ENCODE results near the gene DNAH10. TPM values are rescaled to one million over a fixed set of nuclear protein-coding genes. Genes with fewer than 3 reads are reported as not detected.

DNAH10 gene
- total RNA-seq, 1 experiment from 2014 or later, result 0.09 TPM

- peaks cover 9% of the 10 kb centered on the region for H3K27me3 Mint-ChIP-seq (ENCODE audit: low read depth)
- H3K4me1 Mint-ChIP-seq, result no peaks in the 10 kb centered on the region
- TF ChIP-seq, protein P1, sequence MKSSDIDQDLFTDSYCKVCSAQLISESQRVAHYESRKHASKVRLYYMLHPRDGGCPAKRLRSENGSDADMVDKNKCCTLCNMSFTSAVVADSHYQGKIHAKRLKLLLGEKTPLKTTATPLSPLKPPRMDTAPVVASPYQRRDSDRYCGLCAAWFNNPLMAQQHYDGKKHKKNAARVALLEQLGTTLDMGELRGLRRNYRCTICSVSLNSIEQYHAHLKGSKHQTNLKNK (CRISPR knock-in tag; IDR thresholded peaks at IDR 0.05), result no peak
- TF ChIP-seq, protein P2, sequence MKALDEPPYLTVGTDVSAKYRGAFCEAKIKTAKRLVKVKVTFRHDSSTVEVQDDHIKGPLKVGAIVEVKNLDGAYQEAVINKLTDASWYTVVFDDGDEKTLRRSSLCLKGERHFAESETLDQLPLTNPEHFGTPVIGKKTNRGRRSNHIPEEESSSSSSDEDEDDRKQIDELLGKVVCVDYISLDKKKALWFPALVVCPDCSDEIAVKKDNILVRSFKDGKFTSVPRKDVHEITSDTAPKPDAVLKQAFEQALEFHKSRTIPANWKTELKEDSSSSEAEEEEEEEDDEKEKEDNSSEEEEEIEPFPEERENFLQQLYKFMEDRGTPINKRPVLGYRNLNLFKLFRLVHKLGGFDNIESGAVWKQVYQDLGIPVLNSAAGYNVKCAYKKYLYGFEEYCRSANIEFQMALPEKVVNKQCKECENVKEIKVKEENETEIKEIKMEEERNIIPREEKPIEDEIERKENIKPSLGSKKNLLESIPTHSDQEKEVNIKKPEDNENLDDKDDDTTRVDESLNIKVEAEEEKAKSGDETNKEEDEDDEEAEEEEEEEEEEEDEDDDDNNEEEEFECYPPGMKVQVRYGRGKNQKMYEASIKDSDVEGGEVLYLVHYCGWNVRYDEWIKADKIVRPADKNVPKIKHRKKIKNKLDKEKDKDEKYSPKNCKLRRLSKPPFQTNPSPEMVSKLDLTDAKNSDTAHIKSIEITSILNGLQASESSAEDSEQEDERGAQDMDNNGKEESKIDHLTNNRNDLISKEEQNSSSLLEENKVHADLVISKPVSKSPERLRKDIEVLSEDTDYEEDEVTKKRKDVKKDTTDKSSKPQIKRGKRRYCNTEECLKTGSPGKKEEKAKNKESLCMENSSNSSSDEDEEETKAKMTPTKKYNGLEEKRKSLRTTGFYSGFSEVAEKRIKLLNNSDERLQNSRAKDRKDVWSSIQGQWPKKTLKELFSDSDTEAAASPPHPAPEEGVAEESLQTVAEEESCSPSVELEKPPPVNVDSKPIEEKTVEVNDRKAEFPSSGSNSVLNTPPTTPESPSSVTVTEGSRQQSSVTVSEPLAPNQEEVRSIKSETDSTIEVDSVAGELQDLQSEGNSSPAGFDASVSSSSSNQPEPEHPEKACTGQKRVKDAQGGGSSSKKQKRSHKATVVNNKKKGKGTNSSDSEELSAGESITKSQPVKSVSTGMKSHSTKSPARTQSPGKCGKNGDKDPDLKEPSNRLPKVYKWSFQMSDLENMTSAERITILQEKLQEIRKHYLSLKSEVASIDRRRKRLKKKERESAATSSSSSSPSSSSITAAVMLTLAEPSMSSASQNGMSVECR (CRISPR knock-in tag; IDR thresholded peaks at IDR 0.05; ENCODE audit: borderline replicate concordance), result no peak
- TF ChIP-seq, protein P3, sequence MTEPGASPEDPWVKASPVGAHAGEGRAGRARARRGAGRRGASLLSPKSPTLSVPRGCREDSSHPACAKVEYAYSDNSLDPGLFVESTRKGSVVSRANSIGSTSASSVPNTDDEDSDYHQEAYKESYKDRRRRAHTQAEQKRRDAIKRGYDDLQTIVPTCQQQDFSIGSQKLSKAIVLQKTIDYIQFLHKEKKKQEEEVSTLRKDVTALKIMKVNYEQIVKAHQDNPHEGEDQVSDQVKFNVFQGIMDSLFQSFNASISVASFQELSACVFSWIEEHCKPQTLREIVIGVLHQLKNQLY (CRISPR knock-in tag; IDR thresholded peaks at IDR 0.05), result no peak
- TF ChIP-seq, protein P4, sequence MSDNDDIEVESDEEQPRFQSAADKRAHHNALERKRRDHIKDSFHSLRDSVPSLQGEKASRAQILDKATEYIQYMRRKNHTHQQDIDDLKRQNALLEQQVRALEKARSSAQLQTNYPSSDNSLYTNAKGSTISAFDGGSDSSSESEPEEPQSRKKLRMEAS (CRISPR knock-in tag; IDR thresholded peaks at IDR 0.05), result no peak
- no peak for TF ChIP-seq ZNF423 (CRISPR knock-in tag; IDR thresholded peaks at IDR 0.05)
- no peak for TF ChIP-seq GRHL2 (CRISPR knock-in tag; IDR thresholded peaks at IDR 0.05; ENCODE audit: insufficient replicate concordance, severe bottlenecking)
- TF ChIP-seq, protein P5, sequence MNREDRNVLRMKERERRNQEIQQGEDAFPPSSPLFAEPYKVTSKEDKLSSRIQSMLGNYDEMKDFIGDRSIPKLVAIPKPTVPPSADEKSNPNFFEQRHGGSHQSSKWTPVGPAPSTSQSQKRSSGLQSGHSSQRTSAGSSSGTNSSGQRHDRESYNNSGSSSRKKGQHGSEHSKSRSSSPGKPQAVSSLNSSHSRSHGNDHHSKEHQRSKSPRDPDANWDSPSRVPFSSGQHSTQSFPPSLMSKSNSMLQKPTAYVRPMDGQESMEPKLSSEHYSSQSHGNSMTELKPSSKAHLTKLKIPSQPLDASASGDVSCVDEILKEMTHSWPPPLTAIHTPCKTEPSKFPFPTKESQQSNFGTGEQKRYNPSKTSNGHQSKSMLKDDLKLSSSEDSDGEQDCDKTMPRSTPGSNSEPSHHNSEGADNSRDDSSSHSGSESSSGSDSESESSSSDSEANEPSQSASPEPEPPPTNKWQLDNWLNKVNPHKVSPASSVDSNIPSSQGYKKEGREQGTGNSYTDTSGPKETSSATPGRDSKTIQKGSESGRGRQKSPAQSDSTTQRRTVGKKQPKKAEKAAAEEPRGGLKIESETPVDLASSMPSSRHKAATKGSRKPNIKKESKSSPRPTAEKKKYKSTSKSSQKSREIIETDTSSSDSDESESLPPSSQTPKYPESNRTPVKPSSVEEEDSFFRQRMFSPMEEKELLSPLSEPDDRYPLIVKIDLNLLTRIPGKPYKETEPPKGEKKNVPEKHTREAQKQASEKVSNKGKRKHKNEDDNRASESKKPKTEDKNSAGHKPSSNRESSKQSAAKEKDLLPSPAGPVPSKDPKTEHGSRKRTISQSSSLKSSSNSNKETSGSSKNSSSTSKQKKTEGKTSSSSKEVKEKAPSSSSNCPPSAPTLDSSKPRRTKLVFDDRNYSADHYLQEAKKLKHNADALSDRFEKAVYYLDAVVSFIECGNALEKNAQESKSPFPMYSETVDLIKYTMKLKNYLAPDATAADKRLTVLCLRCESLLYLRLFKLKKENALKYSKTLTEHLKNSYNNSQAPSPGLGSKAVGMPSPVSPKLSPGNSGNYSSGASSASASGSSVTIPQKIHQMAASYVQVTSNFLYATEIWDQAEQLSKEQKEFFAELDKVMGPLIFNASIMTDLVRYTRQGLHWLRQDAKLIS (CRISPR knock-in tag; IDR thresholded peaks at IDR 0.05; ENCODE audit: borderline replicate concordance), result no peak
- TF ChIP-seq ZNF416 (CRISPR knock-in tag; IDR thresholded peaks at IDR 0.05), result no peak
- TF ChIP-seq KAT7 (CRISPR knock-in tag; IDR thresholded peaks at IDR 0.05; ENCODE audit: borderline replicate concordance), result no peak
- TF ChIP-seq, protein P6, sequence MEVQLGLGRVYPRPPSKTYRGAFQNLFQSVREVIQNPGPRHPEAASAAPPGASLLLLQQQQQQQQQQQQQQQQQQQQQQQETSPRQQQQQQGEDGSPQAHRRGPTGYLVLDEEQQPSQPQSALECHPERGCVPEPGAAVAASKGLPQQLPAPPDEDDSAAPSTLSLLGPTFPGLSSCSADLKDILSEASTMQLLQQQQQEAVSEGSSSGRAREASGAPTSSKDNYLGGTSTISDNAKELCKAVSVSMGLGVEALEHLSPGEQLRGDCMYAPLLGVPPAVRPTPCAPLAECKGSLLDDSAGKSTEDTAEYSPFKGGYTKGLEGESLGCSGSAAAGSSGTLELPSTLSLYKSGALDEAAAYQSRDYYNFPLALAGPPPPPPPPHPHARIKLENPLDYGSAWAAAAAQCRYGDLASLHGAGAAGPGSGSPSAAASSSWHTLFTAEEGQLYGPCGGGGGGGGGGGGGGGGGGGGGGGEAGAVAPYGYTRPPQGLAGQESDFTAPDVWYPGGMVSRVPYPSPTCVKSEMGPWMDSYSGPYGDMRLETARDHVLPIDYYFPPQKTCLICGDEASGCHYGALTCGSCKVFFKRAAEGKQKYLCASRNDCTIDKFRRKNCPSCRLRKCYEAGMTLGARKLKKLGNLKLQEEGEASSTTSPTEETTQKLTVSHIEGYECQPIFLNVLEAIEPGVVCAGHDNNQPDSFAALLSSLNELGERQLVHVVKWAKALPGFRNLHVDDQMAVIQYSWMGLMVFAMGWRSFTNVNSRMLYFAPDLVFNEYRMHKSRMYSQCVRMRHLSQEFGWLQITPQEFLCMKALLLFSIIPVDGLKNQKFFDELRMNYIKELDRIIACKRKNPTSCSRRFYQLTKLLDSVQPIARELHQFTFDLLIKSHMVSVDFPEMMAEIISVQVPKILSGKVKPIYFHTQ (CRISPR knock-in tag; IDR thresholded peaks at IDR 0.05), result no peak
- TF ChIP-seq SP1 (CRISPR knock-in tag; conservative IDR thresholded peaks at IDR 0.05), result no peak
- no peak for TF ChIP-seq ZNF263 (CRISPR knock-in tag; IDR thresholded peaks at IDR 0.05; ENCODE audit: low read depth)
- TF ChIP-seq SMAD4 (CRISPR knock-in tag; IDR thresholded peaks at IDR 0.05), result no peak
- no peak for TF ChIP-seq ZNF396 (CRISPR knock-in tag; IDR thresholded peaks at IDR 0.05; ENCODE audit: borderline replicate concordance)
- no peak for TF ChIP-seq ZNF317 (CRISPR knock-in tag; IDR thresholded peaks at IDR 0.05; ENCODE audit: borderline replicate concordance, low read depth)
- no peak for TF ChIP-seq GTF2I (CRISPR knock-in tag; conservative IDR thresholded peaks at IDR 0.05)
- TF ChIP-seq, protein P7, sequence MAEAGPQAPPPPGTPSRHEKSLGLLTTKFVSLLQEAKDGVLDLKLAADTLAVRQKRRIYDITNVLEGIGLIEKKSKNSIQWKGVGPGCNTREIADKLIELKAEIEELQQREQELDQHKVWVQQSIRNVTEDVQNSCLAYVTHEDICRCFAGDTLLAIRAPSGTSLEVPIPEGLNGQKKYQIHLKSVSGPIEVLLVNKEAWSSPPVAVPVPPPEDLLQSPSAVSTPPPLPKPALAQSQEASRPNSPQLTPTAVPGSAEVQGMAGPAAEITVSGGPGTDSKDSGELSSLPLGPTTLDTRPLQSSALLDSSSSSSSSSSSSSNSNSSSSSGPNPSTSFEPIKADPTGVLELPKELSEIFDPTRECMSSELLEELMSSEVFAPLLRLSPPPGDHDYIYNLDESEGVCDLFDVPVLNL (CRISPR knock-in tag; IDR thresholded peaks at IDR 0.05; ENCODE audit: borderline replicate concordance, low read depth), result no peak
- ChIA-PET CTCF (no interaction called here), POLR2A (no interaction called here)
- H3K36me3 Mint-ChIP-seq, result no peaks in the 10 kb centered on the region
- DNase-seq (ENCODE audit: low spot score), result no peak
- H3K9me3 Mint-ChIP-seq, result peaks cover 5% of the 10 kb centered on the region; the same call in 1 of the 2 replicates
- no peak for ATAC-seq
- H3K4me3 Mint-ChIP-seq, result no peak overlapping the region
- no peak overlapping the region for H3K27ac Mint-ChIP-seq
Measured at GRCh38 chr12:123882161-123882705, 120.1 kb downstream of the DNAH10 start.
